ENCODE data around the gene TAAR5.
A peak's percentile ranks its signal among the peaks of the same experiment; 100 is the strongest.
"Not testable (repeated sequence)": the region's sequence is repeated elsewhere in the genome, so short reads cannot be mapped to it uniquely, and the experiment has no call there.

TAAR5 gene

GRCh38 chr6:132604635-132605152 lies 15.2 kb upstream of the TAAR5 start:
- H3K4me1 ChIP-seq = no peaks in the 10 kb centered on the region
- H3K4me3 ChIP-seq = no peak overlapping the region
- no peaks in the 10 kb centered on the region for H3K36me3 ChIP-seq (replicated peaks)
- no peaks in the 10 kb centered on the region for H3K9me3 ChIP-seq
- in situ Hi-C loops (cut with MboI; ENCODE audit: low sequenced_read_pairs) = no loop called here
- DNase-seq (ENCODE audit: low spot score in 2 of 2) = no peak
- H3K27me3 ChIP-seq (ENCODE audit: low read depth) = peaks cover 8% of the 10 kb centered on the region

GRCh38 chr6:132600900-132601299 lies 11.4 kb upstream of the TAAR5 start:
- H3K36me3 ChIP-seq (replicated peaks); H3K9me3 ChIP-seq; DNase-seq (ENCODE audit: low spot score in 2 of 2); H3K4me3 ChIP-seq; H3K27me3 ChIP-seq (ENCODE audit: low read depth); H3K4me1 ChIP-seq; in situ Hi-C loops (cut with MboI; ENCODE audit: low sequenced_read_pairs): not testable (repeated sequence)

- Histone ChIP-seq H3K4me1 (no peaks in the 10 kb centered on the region), H3K4me3 (no peak overlapping the region), H3K27me3 (ENCODE audit: low read depth) (peaks cover 11% of the 10 kb centered on the region), H3K9me3 (no peaks in the 10 kb centered on the region), H3K36me3 (replicated peaks) (no peaks in the 10 kb centered on the region)
- DNase-seq (ENCODE audit: low spot score in 2 of 2) = peak; percentile 22 to 36
- in situ Hi-C loops (cut with MboI; ENCODE audit: low sequenced_read_pairs) = no loop called here
These were observed 8.9 kb upstream of the TAAR5 start for GRCh38 chr6:132598473-132598872.

GRCh38 chr6:132596201-132596600 lies 6.7 kb upstream of the TAAR5 start:
- Histone ChIP-seq H3K36me3 (replicated peaks) (no peaks in the 10 kb centered on the region), H3K4me3 (no peak overlapping the region), H3K4me1 (no peaks in the 10 kb centered on the region), H3K9me3 (no peaks in the 10 kb centered on the region), H3K27me3 (ENCODE audit: low read depth) (peaks cover 10% of the 10 kb centered on the region)
- in situ Hi-C loops (cut with MboI; ENCODE audit: low sequenced_read_pairs) = no loop called here
- no peak for DNase-seq (ENCODE audit: low spot score in 2 of 2)

- H3K36me3 ChIP-seq (replicated peaks) = no peaks in the 10 kb centered on the region
- in situ Hi-C loops (cut with MboI; ENCODE audit: low sequenced_read_pairs) = no loop called here
- DNase-seq (ENCODE audit: low spot score in 2 of 2) = no peak
- peaks cover 10% of the 10 kb centered on the region for H3K27me3 ChIP-seq (ENCODE audit: low read depth)
- no peaks in the 10 kb centered on the region for H3K4me1 ChIP-seq
- no peaks in the 10 kb centered on the region for H3K9me3 ChIP-seq
- H3K4me3 ChIP-seq = no peak overlapping the region
These were observed 3.3 kb upstream of the TAAR5 start for GRCh38 chr6:132592855-132593254.

- no peak overlapping the region for H3K4me3 ChIP-seq
- in situ Hi-C loops (cut with MboI; ENCODE audit: low sequenced_read_pairs) = no loop called here
- no peak for DNase-seq (ENCODE audit: low spot score in 2 of 2)
- H3K9me3 ChIP-seq = no peaks in the 10 kb centered on the region
- H3K4me1 ChIP-seq = no peaks in the 10 kb centered on the region
- H3K27me3 ChIP-seq (ENCODE audit: low read depth) = peaks cover 8% of the 10 kb centered on the region
- no peaks in the 10 kb centered on the region for H3K36me3 ChIP-seq (replicated peaks)
These were observed 821 bp upstream of the TAAR5 start for GRCh38 chr6:132590362-132590761.

GRCh38 chr6:132587424-132587823 lies 2.1 kb downstream of the TAAR5 start:
- no peak for DNase-seq (ENCODE audit: low spot score in 2 of 2)
- Histone ChIP-seq H3K36me3 (replicated peaks) (no peaks in the 10 kb centered on the region), H3K9me3 (no peaks in the 10 kb centered on the region), H3K4me1 (no peaks in the 10 kb centered on the region), H3K4me3 (no peak overlapping the region), H3K27me3 (ENCODE audit: low read depth) (peaks cover 12% of the 10 kb centered on the region)
- in situ Hi-C loops (cut with MboI; ENCODE audit: low sequenced_read_pairs) = no loop called here

GRCh38 chr6:132584698-132585097 lies 4.8 kb downstream of the TAAR5 start:
- Histone ChIP-seq H3K4me3 (no peak overlapping the region), H3K36me3 (replicated peaks) (no peaks in the 10 kb centered on the region), H3K27me3 (ENCODE audit: low read depth) (peaks cover 9% of the 10 kb centered on the region), H3K9me3 (no peaks in the 10 kb centered on the region), H3K4me1 (no peaks in the 10 kb centered on the region)
- in situ Hi-C loops (cut with MboI; ENCODE audit: low sequenced_read_pairs) = no loop called here
- DNase-seq (ENCODE audit: low spot score in 2 of 2) = no peak

GRCh38 chr6:132571774-132572173 lies 17.8 kb downstream of the TAAR5 start:
- Histone ChIP-seq H3K9me3 (no peaks in the 10 kb centered on the region), H3K36me3 (replicated peaks) (no peaks in the 10 kb centered on the region), H3K27me3 (ENCODE audit: low read depth) (peaks cover 7% of the 10 kb centered on the region), H3K4me1 (0 out of 2 replicates have a peak, but pooled peaks cover 4% of the 10 kb centered on the region), H3K4me3 (no peak overlapping the region)
- DNase-seq (ENCODE audit: low spot score in 2 of 2) = no peak
- in situ Hi-C loops (cut with MboI; ENCODE audit: low sequenced_read_pairs) = no loop called here

- H3K4me1 ChIP-seq = 0 out of 2 replicates have a peak, but pooled peaks cover 4% of the 10 kb centered on the region
- peaks cover 12% of the 10 kb centered on the region for H3K27me3 ChIP-seq (ENCODE audit: low read depth)
- no peak for DNase-seq (ENCODE audit: low spot score in 2 of 2)
- H3K4me3 ChIP-seq = no peak within 1 kb of the TSS
- H3K36me3 ChIP-seq (replicated peaks) = no peaks in the 10 kb centered on the region
- H3K9me3 ChIP-seq = no peaks in the 10 kb centered on the region
- in situ Hi-C loops (cut with MboI; ENCODE audit: low sequenced_read_pairs) = no loop called here
These were observed 19.2 kb downstream of the TAAR5 start, which contains the start of gene TAAR6 for GRCh38 chr6:132570221-132570777. TSS of gene TAAR6 (plus strand) at chr6:132570322. CDS start at chr6:132570322, 0 bp downstream.

GRCh38 chr6:132569170-132569569 lies 20.4 kb downstream of the TAAR5 start:
- Histone ChIP-seq H3K27me3 (ENCODE audit: low read depth) (peaks cover 17% of the 10 kb centered on the region), H3K4me1 (0 out of 2 replicates have a peak, but pooled peaks cover 4% of the 10 kb centered on the region), H3K4me3 (no peak overlapping the region), H3K9me3 (no peaks in the 10 kb centered on the region), H3K36me3 (replicated peaks) (no peaks in the 10 kb centered on the region)
- DNase-seq (ENCODE audit: low spot score in 2 of 2) = no peak
- in situ Hi-C loops (cut with MboI; ENCODE audit: low sequenced_read_pairs) = no loop called here

GRCh38 chr6:132568611-132569010 lies 20.9 kb downstream of the TAAR5 start:
- no peak for DNase-seq (ENCODE audit: low spot score in 2 of 2)
- H3K36me3 ChIP-seq (replicated peaks) = no peaks in the 10 kb centered on the region
- no peak overlapping the region for H3K4me3 ChIP-seq
- in situ Hi-C loops (cut with MboI; ENCODE audit: low sequenced_read_pairs) = no loop called here
- H3K9me3 ChIP-seq = no peaks in the 10 kb centered on the region
- H3K27me3 ChIP-seq (ENCODE audit: low read depth) = peaks cover 20% of the 10 kb centered on the region
- H3K4me1 ChIP-seq = 0 out of 2 replicates have a peak, but pooled peaks cover 4% of the 10 kb centered on the region

GRCh38 chr6:132567566-132567965 lies 22.0 kb downstream of the TAAR5 start:
- Histone ChIP-seq H3K9me3 (no peaks in the 10 kb centered on the region), H3K4me1 (0 out of 2 replicates have a peak, but pooled peaks cover 4% of the 10 kb centered on the region), H3K36me3 (replicated peaks) (no peaks in the 10 kb centered on the region), H3K27me3 (ENCODE audit: low read depth) (peaks cover 20% of the 10 kb centered on the region), H3K4me3 (no peak overlapping the region)
- in situ Hi-C loops (cut with MboI; ENCODE audit: low sequenced_read_pairs) = no loop called here
- DNase-seq (ENCODE audit: low spot score in 2 of 2) = no peak

- in situ Hi-C loops (cut with MboI; ENCODE audit: low sequenced_read_pairs) = no loop called here
- Histone ChIP-seq H3K4me1 (0 out of 2 replicates have a peak, but pooled peaks cover 4% of the 10 kb centered on the region), H3K36me3 (replicated peaks) (no peaks in the 10 kb centered on the region), H3K9me3 (no peaks in the 10 kb centered on the region), H3K4me3 (no peak overlapping the region), H3K27me3 (ENCODE audit: low read depth) (peaks cover 23% of the 10 kb centered on the region; the same call in 1 of the 2 replicates)
- DNase-seq (ENCODE audit: low spot score in 2 of 2) = no peak
These were observed 23.1 kb downstream of the TAAR5 start for GRCh38 chr6:132566404-132566803.

All from HAP-1 (cell line).